ENCODE data around the gene ITFG1. TPM values are rescaled to one million over a fixed set of nuclear protein-coding genes. Genes with fewer than 3 reads are reported as not detected.

ITFG1 gene
- total and polyA plus RNA-seq, 2 of the 13 experiments (the other 11 are each of a cell fraction or from before 2014, with no cell fraction given) = 74.5 to 150 TPM

DNA sequence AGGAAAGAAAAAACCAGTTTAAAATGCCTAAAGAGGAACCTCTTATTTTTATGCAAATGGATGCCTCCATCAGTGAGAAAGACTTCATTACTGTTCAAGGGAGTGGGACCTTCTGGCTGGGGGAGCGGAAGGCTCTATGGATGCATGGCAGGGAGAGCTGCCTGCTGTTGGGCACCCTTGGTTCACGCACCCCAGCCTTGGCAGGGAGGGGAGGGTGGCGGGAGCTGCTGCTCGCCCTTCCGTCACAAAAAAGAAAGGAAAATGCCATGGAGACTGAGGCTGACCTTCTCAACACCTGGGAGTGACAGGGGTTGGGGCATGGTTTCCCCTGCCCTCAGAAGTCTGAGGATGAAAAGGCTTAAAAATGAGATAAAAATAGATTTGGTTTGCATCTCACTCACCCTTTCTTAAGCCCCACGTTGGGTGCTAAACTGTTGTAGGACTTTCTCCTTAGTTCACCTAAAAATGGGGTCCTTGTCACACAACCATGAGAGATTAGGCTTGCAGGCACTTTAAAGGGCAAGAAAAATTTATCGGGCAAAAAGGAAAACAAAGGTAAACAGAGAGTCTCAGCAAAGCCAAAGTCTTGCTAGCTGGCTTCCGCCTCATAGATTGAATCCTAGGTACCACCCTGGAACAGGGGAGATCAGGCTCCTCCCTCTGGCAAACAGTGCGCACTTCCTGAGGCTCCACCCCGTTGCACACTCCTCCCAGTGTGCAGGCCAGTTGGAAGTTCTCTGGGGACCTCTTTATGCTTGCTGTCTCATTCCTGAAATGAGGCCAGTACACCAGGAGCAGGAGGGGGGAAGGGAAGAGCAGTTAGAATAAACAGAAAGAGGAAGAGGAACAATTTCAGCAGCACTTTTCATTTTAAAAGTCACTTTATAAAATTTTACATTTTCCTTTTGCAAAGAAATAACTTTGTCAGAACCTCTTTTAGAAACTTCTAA lies 31.8 kb upstream of the ITFG1 start (continued):
- TF ChIP-seq BORCS8-MEF2B (CRISPR knock-in tag; IDR thresholded peaks at IDR 0.05) = no peak
- TF ChIP-seq ZNF570 (CRISPR knock-in tag; IDR thresholded peaks at IDR 0.05; ENCODE audit: borderline replicate concordance) = no peak
- TF ChIP-seq, protein P1, sequence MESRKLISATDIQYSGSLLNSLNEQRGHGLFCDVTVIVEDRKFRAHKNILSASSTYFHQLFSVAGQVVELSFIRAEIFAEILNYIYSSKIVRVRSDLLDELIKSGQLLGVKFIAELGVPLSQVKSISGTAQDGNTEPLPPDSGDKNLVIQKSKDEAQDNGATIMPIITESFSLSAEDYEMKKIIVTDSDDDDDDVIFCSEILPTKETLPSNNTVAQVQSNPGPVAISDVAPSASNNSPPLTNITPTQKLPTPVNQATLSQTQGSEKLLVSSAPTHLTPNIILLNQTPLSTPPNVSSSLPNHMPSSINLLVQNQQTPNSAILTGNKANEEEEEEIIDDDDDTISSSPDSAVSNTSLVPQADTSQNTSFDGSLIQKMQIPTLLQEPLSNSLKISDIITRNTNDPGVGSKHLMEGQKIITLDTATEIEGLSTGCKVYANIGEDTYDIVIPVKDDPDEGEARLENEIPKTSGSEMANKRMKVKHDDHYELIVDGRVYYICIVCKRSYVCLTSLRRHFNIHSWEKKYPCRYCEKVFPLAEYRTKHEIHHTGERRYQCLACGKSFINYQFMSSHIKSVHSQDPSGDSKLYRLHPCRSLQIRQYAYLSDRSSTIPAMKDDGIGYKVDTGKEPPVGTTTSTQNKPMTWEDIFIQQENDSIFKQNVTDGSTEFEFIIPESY (CRISPR knock-in tag; IDR thresholded peaks at IDR 0.05) = 0 out of 2 replicates have a peak, but pooled peaks have one; percentile 43
- no peak for TF ChIP-seq ATM (IDR thresholded peaks at IDR 0.05; ENCODE audit: borderline replicate concordance)
- no peak for TF ChIP-seq ZNF839 (CRISPR knock-in tag; IDR thresholded peaks at IDR 0.05; ENCODE audit: borderline replicate concordance)
- TF ChIP-seq HOXD1 (CRISPR knock-in tag; IDR thresholded peaks at IDR 0.05) = 0 out of 2 replicates have a peak, but pooled peaks have one; percentile 9
- no peak for TF ChIP-seq ZKSCAN1 (IDR thresholded peaks at IDR 0.05; ENCODE audit: low read length)
- peak; percentile 62 for TF ChIP-seq FOSL2 (CRISPR knock-in tag; IDR thresholded peaks at IDR 0.05)
- peak; percentile 7; the same call in 1 of the 2 replicates for TF ChIP-seq MAFF (IDR thresholded peaks at IDR 0.05; ENCODE audit: low read depth, low read length)
- TF ChIP-seq NCOR1 (IDR thresholded peaks at IDR 0.05; ENCODE audit: borderline replicate concordance, low read length) = no peak
- TF ChIP-seq SP140L (CRISPR knock-in tag; IDR thresholded peaks at IDR 0.05; ENCODE audit: borderline replicate concordance) = no peak
- no peak for TF ChIP-seq CENPX (CRISPR knock-in tag; IDR thresholded peaks at IDR 0.05)
- TF ChIP-seq, protein P2, sequence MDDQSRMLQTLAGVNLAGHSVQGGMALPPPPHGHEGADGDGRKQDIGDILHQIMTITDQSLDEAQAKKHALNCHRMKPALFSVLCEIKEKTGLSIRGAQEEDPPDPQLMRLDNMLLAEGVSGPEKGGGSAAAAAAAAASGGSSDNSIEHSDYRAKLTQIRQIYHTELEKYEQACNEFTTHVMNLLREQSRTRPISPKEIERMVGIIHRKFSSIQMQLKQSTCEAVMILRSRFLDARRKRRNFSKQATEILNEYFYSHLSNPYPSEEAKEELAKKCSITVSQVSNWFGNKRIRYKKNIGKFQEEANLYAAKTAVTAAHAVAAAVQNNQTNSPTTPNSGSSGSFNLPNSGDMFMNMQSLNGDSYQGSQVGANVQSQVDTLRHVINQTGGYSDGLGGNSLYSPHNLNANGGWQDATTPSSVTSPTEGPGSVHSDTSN (CRISPR knock-in tag; IDR thresholded peaks at IDR 0.05; ENCODE audit: borderline replicate concordance) = no peak
- no peak; the same call in 1 of the 2 replicates for TF ChIP-seq KAT7 (CRISPR knock-in tag; IDR thresholded peaks at IDR 0.05; ENCODE audit: borderline replicate concordance)
- peak; percentile 41; the same call in 1 of the 2 replicates for TF ChIP-seq TBX2 (CRISPR knock-in tag; IDR thresholded peaks at IDR 0.05; ENCODE audit: borderline replicate concordance)
- TF ChIP-seq SRY (CRISPR knock-in tag; IDR thresholded peaks at IDR 0.05) = no peak
- no peak for TF ChIP-seq ZNF530 (CRISPR knock-in tag; IDR thresholded peaks at IDR 0.05; ENCODE audit: low read depth)
- no peak for TF ChIP-seq NFATC3 (CRISPR knock-in tag; IDR thresholded peaks at IDR 0.05)
- peak; percentile 82 for TF ChIP-seq SP5 (CRISPR knock-in tag; IDR thresholded peaks at IDR 0.05; ENCODE audit: borderline replicate concordance, low read depth)
- TF ChIP-seq, protein P3, sequence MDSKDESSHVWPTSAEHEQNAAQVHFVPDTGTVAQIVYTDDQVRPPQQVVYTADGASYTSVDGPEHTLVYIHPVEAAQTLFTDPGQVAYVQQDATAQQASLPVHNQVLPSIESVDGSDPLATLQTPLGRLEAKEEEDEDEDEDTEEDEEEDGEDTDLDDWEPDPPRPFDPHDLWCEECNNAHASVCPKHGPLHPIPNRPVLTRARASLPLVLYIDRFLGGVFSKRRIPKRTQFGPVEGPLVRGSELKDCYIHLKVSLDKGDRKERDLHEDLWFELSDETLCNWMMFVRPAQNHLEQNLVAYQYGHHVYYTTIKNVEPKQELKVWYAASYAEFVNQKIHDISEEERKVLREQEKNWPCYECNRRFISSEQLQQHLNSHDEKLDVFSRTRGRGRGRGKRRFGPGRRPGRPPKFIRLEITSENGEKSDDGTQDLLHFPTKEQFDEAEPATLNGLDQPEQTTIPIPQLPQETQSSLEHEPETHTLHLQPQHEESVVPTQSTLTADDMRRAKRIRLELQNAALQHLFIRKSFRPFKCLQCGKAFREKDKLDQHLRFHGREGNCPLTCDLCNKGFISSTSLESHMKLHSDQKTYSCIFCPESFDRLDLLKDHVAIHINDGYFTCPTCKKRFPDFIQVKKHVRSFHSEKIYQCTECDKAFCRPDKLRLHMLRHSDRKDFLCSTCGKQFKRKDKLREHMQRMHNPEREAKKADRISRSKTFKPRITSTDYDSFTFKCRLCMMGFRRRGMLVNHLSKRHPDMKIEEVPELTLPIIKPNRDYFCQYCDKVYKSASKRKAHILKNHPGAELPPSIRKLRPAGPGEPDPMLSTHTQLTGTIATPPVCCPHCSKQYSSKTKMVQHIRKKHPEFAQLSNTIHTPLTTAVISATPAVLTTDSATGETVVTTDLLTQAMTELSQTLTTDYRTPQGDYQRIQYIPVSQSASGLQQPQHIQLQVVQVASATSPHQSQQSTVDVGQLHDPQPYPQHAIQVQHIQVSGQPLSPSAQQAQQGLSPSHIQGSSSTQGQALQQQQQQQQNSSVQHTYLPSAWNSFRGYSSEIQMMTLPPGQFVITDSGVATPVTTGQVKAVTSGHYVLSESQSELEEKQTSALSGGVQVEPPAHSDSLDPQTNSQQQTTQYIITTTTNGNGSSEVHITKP (CRISPR knock-in tag; IDR thresholded peaks at IDR 0.05; ENCODE audit: low read depth) = peak; percentile 87
- 0 out of 2 replicates have a peak, but pooled peaks have one; percentile 24 for TF ChIP-seq SNAPC2 (CRISPR knock-in tag; IDR thresholded peaks at IDR 0.05)
- TF ChIP-seq ZNF816 (CRISPR knock-in tag; IDR thresholded peaks at IDR 0.05; ENCODE audit: borderline replicate concordance) = no peak
- no peak for TF ChIP-seq ZSCAN21 (CRISPR knock-in tag; IDR thresholded peaks at IDR 0.05; ENCODE audit: borderline replicate concordance)

Data from HepG2 (cell line).